ENCODE measurements around the gene NUP98. TPM values are rescaled to one million over a fixed set of nuclear protein-coding genes. Genes with fewer than 3 reads are reported as not detected.

NUP98 gene
- 66.1 and 77.8 TPM in 2 replicates for total RNA-seq

GRCh38 chr11:3797329-3798090 is at the start of gene NUP98:
TSS of gene NUP98 (minus strand) at chr11:3797554. CDS start at chr11:3782117, 15,437 bp downstream.

GRCh38 chr11:3840870-3841425 is 43.6 kb upstream of the NUP98 start, which contains the start of gene RHOG:
TSS of gene RHOG (minus strand) at chr11:3840959. CDS start at chr11:3828138, 12,821 bp downstream.

GRCh38 chr11:3807909-3808860 is 10.8 kb upstream of the NUP98 start, which contains the start of gene PGAP2:
TSS of gene PGAP2 (plus strand) at chr11:3808560. CDS start at chr11:3811260, 2,700 bp downstream.

GRCh38 chr11:3671334-3672254 is 125.8 kb downstream of the NUP98 start, which contains the start of gene CHRNA10:
TSS of gene CHRNA10 (minus strand) at chr11:3671384. CDS start at chr11:3671312, 72 bp downstream.

GRCh38 chr11:3644817-3645235 is 152.5 kb downstream of the NUP98 start, which contains the start of gene ART1:
TSS of gene ART1 (plus strand) at chr11:3645128. CDS start at chr11:3659214, 14,086 bp downstream.

GRCh38 chr11:3641701-3642070 is 155.7 kb downstream of the NUP98 start, which contains the start of gene ART5:
TSS of gene ART5 (minus strand) at chr11:3641992. CDS start at chr11:3641862, 130 bp downstream.

Other genes with a start within 250 kb of the NUP98 start
- not detected in 2 replicates for gene ART5, start 155.6 kb downstream of the NUP98 start, total RNA-seq
- gene ART1, start 152.4 kb downstream of the NUP98 start, total RNA-seq, result not detected in 2 replicates
- 0.33 and 0.43 TPM in 2 replicates for gene CHRNA10, start 126.2 kb downstream of the NUP98 start, total RNA-seq
- 8.1 and 11.6 TPM in 2 replicates for gene PGAP2, start 11.0 kb upstream of the NUP98 start, total RNA-seq
- 7.6 and 9.4 TPM in 2 replicates for gene RHOG, start 43.4 kb upstream of the NUP98 start, total RNA-seq
- 27.5 and 37.1 TPM in 2 replicates for gene STIM1, start 58.1 kb upstream of the NUP98 start, total RNA-seq